Left ventricle myocardium superior (tissue), 1 donor: ENCODE results near the gene ZNF621. TPM values are rescaled to one million over a fixed set of nuclear protein-coding genes. Genes with fewer than 3 reads are reported as not detected.
A peak's percentile ranks its signal among the peaks of the same experiment; 100 is the strongest.

Experiments
- ATAC-seq: fragments of 200-7000 bp; cut with Tn5 transposase; one replicate; pipeline ENCODE4 v1.9.1; 2020; ENCODE audit warnings: mild to moderate bottlenecking, moderate library complexity
- DNase-seq: peaks from one replicate; pipeline ENCODE4 v3.0.0-alpha.2; 2020
- intact Hi-C: fragments of 100-400 bp; cut with micrococcal nuclease; formaldehyde crosslinking; loops from one replicate; pipeline ENCODE4 v1.11.0; 2022
- long read RNA-seq: library from polyadenylated mRNA; unstranded; transcript quantifications from one replicate; pipeline ENCODE4 v2.0.0, GENCODE V29; 2021
- total RNA-seq: library from RNA; stranded (reverse); fragmentation: NEBNext Ultra II Directional; extraction: Animal tissue kit (Norgen Biotek cat#: 25700); gene quantifications from one replicate; pipeline ENCODE4 v1.2.1, GENCODE V29; 2021
- donor health status: DM: no; HTN: yes; CAD: no; lungs with severe emphysema.

ZNF621 gene
- 8.6 TPM for total RNA-seq
- long read RNA-seq, full-length matches to known transcripts: 5 of 9 reads
- long read RNA-seq, partial matches to known transcripts: 1 of 9 reads
- long read RNA-seq, other reads (novel, unspliced or antisense): 3 of 9 reads

GRCh38 chr3:40524568-40525285, at the start of gene ZNF621:
Gene ZNF621 (plus strand): TSS chr3:40524960. CDS start chr3:40525841, 881 bp downstream.
- ATAC-seq: peak; percentile 100
- intact Hi-C loops: loop anchor here (2.0 kb wide), 1 partner anchor 48 kb away; the partner anchor contains the start of gene ZNF619
- DNase-seq: peak; percentile 96

- intact Hi-C loops: loop anchor here (2.0 kb wide), 1 partner anchor 48 kb away; the partner anchor contains the start of gene ZNF621
Measured at GRCh38 chr3:40476478-40477470, 48.0 kb upstream of the ZNF621 start, which contains the start of gene ZNF619. Gene ZNF619 (plus strand): TSS chr3:40477122. CDS start chr3:40477980, 858 bp downstream.

GRCh38 chr3:40477666-40478065, 47.1 kb upstream of the ZNF621 start:
- intact Hi-C loops: loop anchor here (2.0 kb wide), 1 partner anchor 47 kb away; the partner anchor contains the start of gene ZNF621
- DNase-seq (no peak), ATAC-seq (peak; percentile 46)

More at GRCh38 chr3:40476478-40477470, 48.0 kb upstream of the ZNF621 start, which contains the start of gene ZNF619:
- ATAC-seq: peak; percentile 96
- DNase-seq: peak; percentile 83

GRCh38 chr3:40487172-40487571, 37.6 kb upstream of the ZNF621 start:
- no peak for DNase-seq
- ATAC-seq: no peak
- intact Hi-C loops: no loop called here

- ATAC-seq (no peak), DNase-seq (no peak)
- intact Hi-C loops: no loop called here
Measured at GRCh38 chr3:40490916-40491315, 33.8 kb upstream of the ZNF621 start.

GRCh38 chr3:40494698-40495097, 30.1 kb upstream of the ZNF621 start:
- intact Hi-C loops: no loop called here

GRCh38 chr3:40497288-40497687, 27.5 kb upstream of the ZNF621 start:
- ATAC-seq (no peak), DNase-seq (no peak)
- intact Hi-C loops: no loop called here

More at GRCh38 chr3:40494698-40495097, 30.1 kb upstream of the ZNF621 start:
- ATAC-seq: no peak
- DNase-seq: no peak

- no peak for DNase-seq
- ATAC-seq: no peak
- intact Hi-C loops: no loop called here
Measured at GRCh38 chr3:40499952-40500351, 24.8 kb upstream of the ZNF621 start.

- DNase-seq (no peak), ATAC-seq (no peak)
- intact Hi-C loops: no loop called here
Measured at GRCh38 chr3:40502034-40502433, 22.7 kb upstream of the ZNF621 start.

GRCh38 chr3:40504636-40505430, 19.9 kb upstream of the ZNF621 start:
- ATAC-seq: no peak
- intact Hi-C loops: no loop called here
- no peak for DNase-seq

- intact Hi-C loops: no loop called here
- peak; percentile 96 for ATAC-seq
Measured at GRCh38 chr3:40505599-40506462, 18.9 kb upstream of the ZNF621 start, which contains the start of gene ZNF620. Gene ZNF620 (plus strand): TSS chr3:40506039. CDS start chr3:40506353, 314 bp downstream.

GRCh38 chr3:40511031-40511718, 13.6 kb upstream of the ZNF621 start:
- intact Hi-C loops: no loop called here
- DNase-seq (no peak), ATAC-seq (no peak)

More at GRCh38 chr3:40505599-40506462, 18.9 kb upstream of the ZNF621 start, which contains the start of gene ZNF620:
- DNase-seq: peak; percentile 80

GRCh38 chr3:40516201-40516600, 8.6 kb upstream of the ZNF621 start:
- ATAC-seq: no peak
- no peak for DNase-seq
- intact Hi-C loops: no loop called here

GRCh38 chr3:40518067-40518466, 6.7 kb upstream of the ZNF621 start:
- intact Hi-C loops: no loop called here
- ATAC-seq: no peak
- no peak for DNase-seq

- DNase-seq: no peak
- intact Hi-C loops: no loop called here
- ATAC-seq: no peak
Measured at GRCh38 chr3:40518848-40519247, 5.9 kb upstream of the ZNF621 start.

GRCh38 chr3:40521254-40521653, 3.5 kb upstream of the ZNF621 start:
- intact Hi-C loops: no loop called here
- ATAC-seq (no peak), DNase-seq (no peak)

- peak; percentile 55 for ATAC-seq
- intact Hi-C loops: loop anchor here (2.0 kb wide), 1 partner anchor 47 kb away; the partner anchor contains the start of gene ZNF619
Measured at GRCh38 chr3:40523781-40524180, 979 bp upstream of the ZNF621 start.

More at GRCh38 chr3:40523781-40524180, 979 bp upstream of the ZNF621 start:
- no peak for DNase-seq
